SK-N-SH (cell line): ENCODE measurements around the gene ASAP2. TPM values are rescaled to one million over a fixed set of nuclear protein-coding genes. Genes with fewer than 3 reads are reported as not detected.

Experiments
- CTCF ChIA-PET: fragments of 300-600, 350-600 bp; formaldehyde crosslinking; extraction: SDS; loops from one replicate; lab custom pipeline; 2021; lab: Yijun Ruan, JAX
- POLR2A ChIA-PET: fragments of 350-600 bp; sonication (Branson Sonifier 250); formaldehyde crosslinking; extraction: SDS; loops from one replicate; lab custom pipeline; 2020; ENCODE audit warnings: antibody characterized with exemption, inconsistent platforms; lab: Yijun Ruan, JAX
- DNase-seq: peaks from one replicate; pipeline ENCODE4 v3.0.0; 2012
- H2AFZ ChIP-seq: fragments of 200-600 bp; sonication (generic); 2 replicates; pipeline ENCODE4 v1.8.1; 2016; ENCODE audit warnings: antibody characterized with exemption, mild to moderate bottlenecking, low read depth
- H3F3A ChIP-seq: fragments of 200-600 bp; sonication (generic); replicated peaks from 2 replicates; pipeline ENCODE3; 2016; ENCODE audit warnings: antibody characterized with exemption, mild to moderate bottlenecking; ENCODE audit not compliant: insufficient read depth
- H3K27ac ChIP-seq, 2 experiments: fragments of 200-500 bp in 1 of 2; fragments of 200-600 bp in 1 of 2; sonication (Bioruptor generic) in 1 of 2; sonication (generic), shearing (Covaris generic) in 1 of 2; 2 replicates each; pipeline versions ENCODE4 v1.5.1 to v1.6.1; 2014 to 2016; ENCODE audit warnings: low read depth in 2 of 2, inconsistent platforms in 1 of 2, low read length in 1 of 2, mild to moderate bottlenecking in 1 of 2, mixed read lengths in 1 of 2
- H3K27me3 ChIP-seq: fragments of 200-600 bp; sonication (generic), shearing (Covaris generic); 2 replicates; pipeline ENCODE4 v1.6.1; 2016; ENCODE audit warnings: mixed run types; ENCODE audit not compliant: insufficient read depth
- H3K36me3 ChIP-seq, 2 experiments: fragments of 200-500 bp in 1 of 2; fragments of 200-600 bp in 1 of 2; sonication (Bioruptor generic) in 1 of 2; sonication (generic) in 1 of 2; replicated peaks in 1 of 2; 2 replicates each; pipeline versions ENCODE3 to v1.5.1; 2014 to 2016; ENCODE audit warnings: low read length in 1 of 2, mild to moderate bottlenecking in 1 of 2; ENCODE audit not compliant: insufficient read depth in 2 of 2, control insufficient read depth in 1 of 2
- H3K4me1 ChIP-seq, 2 experiments: fragments of 200-500 bp in 1 of 2; fragments of 200-600 bp in 1 of 2; sonication (Bioruptor generic) in 1 of 2; sonication (generic), shearing (Covaris generic) in 1 of 2; 2 replicates each; pipeline versions ENCODE4 v1.5.1 to v1.6.1; 2014 to 2016; ENCODE audit warnings: low read depth in 1 of 2, low read length in 1 of 2, mixed run types in 1 of 2; ENCODE audit not compliant: insufficient read depth in 2 of 2, control insufficient read depth in 1 of 2
- H3K4me2 ChIP-seq: fragments of 200-600 bp; sonication (generic), shearing (Covaris generic); 2 replicates; pipeline ENCODE4 v1.6.1; 2017; ENCODE audit warnings: mixed run types
- H3K4me3 ChIP-seq, 2 experiments: fragments of 200-500 bp in 1 of 2; fragments of 200-600 bp in 1 of 2; sonication (Bioruptor generic) in 1 of 2; sonication (generic), shearing (Covaris generic) in 1 of 2; 2 replicates each; pipeline versions ENCODE4 v1.5.1 to v1.8.1; 2014 to 2016; ENCODE audit warnings: low read depth in 2 of 2, inconsistent platforms in 1 of 2, low read length in 1 of 2, mild to moderate bottlenecking in 1 of 2, mixed read lengths in 1 of 2, moderate library complexity in 1 of 2
- H3K79me2 ChIP-seq: fragments of 200-600 bp; sonication (generic); 2 replicates; pipeline ENCODE4 v1.8.1; 2017; ENCODE audit warnings: mild to moderate bottlenecking; ENCODE audit not compliant: insufficient read depth
- H3K9ac ChIP-seq: fragments of 200-600 bp; sonication (generic); 2 replicates; pipeline ENCODE4 v1.6.1; 2017; ENCODE audit warnings: mixed run types
- H3K9me2 ChIP-seq: fragments of 200-600 bp; sonication (generic); 2 replicates; pipeline ENCODE4 v1.6.1; 2017; ENCODE audit warnings: mixed run types
- H3K9me3 ChIP-seq: fragments of 200-600 bp; sonication (generic); 2 replicates; pipeline ENCODE4 v1.6.1; 2017; ENCODE audit warnings: mixed run types, mild to moderate bottlenecking, moderate library complexity
- H4K20me1 ChIP-seq: fragments of 200-600 bp; sonication (generic); 2 replicates; pipeline ENCODE4 v1.6.1; 2017; ENCODE audit warnings: mild to moderate bottlenecking, mixed run types; ENCODE audit not compliant: insufficient read depth
- CHD2 ChIP-seq: fragments of 150-350 bp; IDR thresholded peaks from 2 replicates; pipeline ENCODE4 v1.6.1; 2018; ENCODE audit warnings: low read length; ENCODE audit not compliant: partially characterized antibody
- EP300 ChIP-seq, 2 experiments: IDR thresholded peaks; 2 replicates each; pipeline versions ENCODE4 v1.4.0 to v1.6.1; 2012; ENCODE audit warnings: borderline replicate concordance in 1 of 2, low read depth in 1 of 2, low read length in 1 of 2
- EZH2phosphoT487 ChIP-seq: fragments of 200-600 bp; sonication (generic); IDR thresholded peaks from 2 replicates; pipeline ENCODE4 v1.6.1; 2017; ENCODE audit warnings: low read depth, mixed run types, mild to moderate bottlenecking, antibody characterized with exemption, moderate library complexity, borderline replicate concordance
- GATA2 ChIP-seq: sonication (generic); formaldehyde crosslinking; IDR thresholded peaks from 2 replicates; pipeline ENCODE4 v1.5.0; 2020; ENCODE audit warnings: mild to moderate bottlenecking, missing genetic modification reagents
- JUND ChIP-seq: IDR thresholded peaks from 2 replicates; pipeline ENCODE4 v1.4.0; 2012
- MEF2A ChIP-seq: IDR thresholded peaks from 2 replicates; pipeline ENCODE4 v1.4.0; 2012; ENCODE audit warnings: low read depth, borderline replicate concordance
- MXI1 ChIP-seq: IDR thresholded peaks from 2 replicates; pipeline ENCODE4 v1.6.1; 2012; ENCODE audit warnings: mild to moderate bottlenecking, low read depth, low read length, improper control_type of control experiment
- NFIC ChIP-seq: IDR thresholded peaks from 2 replicates; pipeline ENCODE4 v1.4.0; 2012; ENCODE audit warnings: borderline replicate concordance
- NRF1 ChIP-seq: IDR thresholded peaks from 2 replicates; pipeline ENCODE4 v1.6.1; 2012; ENCODE audit warnings: low read depth, mild to moderate bottlenecking, low read length
- POLR2AphosphoS5 ChIP-seq: IDR thresholded peaks from 2 replicates; pipeline ENCODE4 v1.6.1; 2012; ENCODE audit warnings: low read depth, low read length
- RAD21 ChIP-seq: IDR thresholded peaks from 2 replicates; pipeline ENCODE4 v1.6.1; 2012; ENCODE audit warnings: mild to moderate bottlenecking, low read length
- RCOR1 ChIP-seq: fragments of 150-350 bp; IDR thresholded peaks from 2 replicates; pipeline ENCODE4 v1.6.1; 2017; ENCODE audit warnings: antibody characterized with exemption, low read length
- RFX5 ChIP-seq: IDR thresholded peaks from 2 replicates; pipeline ENCODE4 v1.6.1; 2012; ENCODE audit warnings: mild to moderate bottlenecking, improper control_type of control experiment, low read length
- RXRA ChIP-seq: IDR thresholded peaks from 2 replicates; pipeline ENCODE4 v1.4.0; 2012; ENCODE audit warnings: low read depth, mild to moderate bottlenecking, borderline replicate concordance
- SIN3A ChIP-seq: IDR thresholded peaks from 2 replicates; pipeline ENCODE4 v1.6.1; 2012; ENCODE audit warnings: low read depth, mild to moderate bottlenecking, low read length, moderate library complexity, borderline replicate concordance
- SMC3 ChIP-seq: IDR thresholded peaks from 2 replicates; pipeline ENCODE4 v1.6.1; 2012; ENCODE audit warnings: low read depth, low read length, improper control_type of control experiment
- TAF1 ChIP-seq: IDR thresholded peaks from 2 replicates; pipeline ENCODE4 v1.6.1; 2012; ENCODE audit warnings: low read depth, mild to moderate bottlenecking, low read length, moderate library complexity, borderline replicate concordance
- YY1 ChIP-seq: IDR thresholded peaks from 2 replicates; pipeline ENCODE4 v1.4.0; 2012; ENCODE audit warnings: low read depth, mild to moderate bottlenecking
- WGBS: methylation state at CpG from one replicate; pipeline ENCODE4 v1.1.6; 2017; ENCODE audit warnings: low lambda C conversion rate; 5-methylcytosine and 5-hydroxymethylcytosine counted together
- polyA plus RNA-seq, 3 experiments: library from polyadenylated mRNA; depleted of rRNA; stranded (reverse); fragments of >200 nt; gene quantifications; 2 replicates each; pipeline ENCODE4 v1.2.3, GENCODE V29; 2012
- TF ChIP-seq, protein P1 (sequence below): IDR thresholded peaks from 2 replicates; pipeline ENCODE4 v1.6.1; 2012; ENCODE audit warnings: mild to moderate bottlenecking, low read depth, low read length, moderate library complexity
- TF ChIP-seq, protein P2 (sequence below): fragments of 150-350 bp; IDR thresholded peaks from 2 replicates; pipeline ENCODE4 v1.6.1; 2016; ENCODE audit warnings: mild to moderate bottlenecking, low read depth, low read length

Gene ASAP2
- polyA plus RNA-seq, 1 of the 3 experiments (the other 2 are of a cell fraction), result 37.9 TPM

- CTCF ChIA-PET, result no interaction called here
- H3K36me3 ChIP-seq, result peaks cover 24 to 33% of the 10 kb centered on the region in 2 experiments
- WGBS, result 82% methylated on average over 3 of the region's 3 CpGs
- H3K4me1 ChIP-seq, result peaks cover 13 to 17% of the 10 kb centered on the region in 2 experiments; a peak in 3 of 4 replicates
- no peak overlapping the region for H3K4me3 ChIP-seq
- H3K9me2 ChIP-seq, result no peaks in the 10 kb centered on the region
- H3F3A ChIP-seq, result peaks cover under 1% of the 10 kb centered on the region
- H3K27ac ChIP-seq, result no peak overlapping the region
- TF ChIP-seq NFIC, result no peak
- no peak for TF ChIP-seq SMC3
- TF ChIP-seq RAD21, result no peak
- TF ChIP-seq YY1, result no peak
- TF ChIP-seq JUND, result no peak
- no peak for TF ChIP-seq GATA2 (CRISPR knock-in tag)
- no peak for TF ChIP-seq CHD2
- no peak for TF ChIP-seq SIN3A
- TF ChIP-seq EZH2phosphoT487, result no peak
- TF ChIP-seq RFX5, result no peak
- TF ChIP-seq MXI1, result no peak
- TF ChIP-seq TAF1, result no peak
- TF ChIP-seq RCOR1, result no peak
- TF ChIP-seq RXRA, result no peak
- TF ChIP-seq, all 33 proteins: peak for 0
- no peak overlapping the region for H3K9ac ChIP-seq
- peaks cover 21% of the 10 kb centered on the region for H4K20me1 ChIP-seq
- no peak overlapping the region for H2AFZ ChIP-seq
- POLR2A ChIA-PET, result no interaction called here
- peaks cover 99% of the 10 kb centered on the region for H3K79me2 ChIP-seq
- no peak for DNase-seq
- H3K4me2 ChIP-seq, result no peak overlapping the region
- no peaks in the 10 kb centered on the region for H3K27me3 ChIP-seq
- H3K9me3 ChIP-seq, result no peaks in the 10 kb centered on the region
Observed at GRCh38 chr2:9417725-9418124, 211.1 kb downstream of the ASAP2 start.

DNA sequence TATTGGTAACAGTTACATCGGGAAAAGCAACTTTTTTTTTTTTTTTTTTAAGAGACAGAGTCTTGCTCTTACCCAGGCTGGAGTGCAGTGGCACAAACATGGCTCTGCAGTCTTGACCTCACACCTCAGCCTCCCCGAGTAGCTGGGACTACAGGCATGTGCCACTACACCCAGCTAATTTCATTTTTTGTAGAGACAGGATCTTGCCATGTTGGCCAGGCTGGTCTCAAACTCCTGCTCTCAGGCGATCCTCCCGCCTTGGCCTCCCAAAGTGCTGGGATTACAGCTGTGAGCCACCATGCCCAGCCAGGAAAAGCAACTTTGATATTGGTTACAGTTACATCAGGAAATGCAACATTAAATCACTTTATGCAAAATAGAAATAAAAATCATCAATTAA is 212.1 kb downstream of the ASAP2 start:
- Histone ChIP-seq H3K4me1 (peaks cover 13 to 17% of the 10 kb centered on the region in 2 experiments; a peak in 3 of 4 replicates), H3F3A (no peaks in the 10 kb centered on the region), H3K79me2 (peaks cover 94% of the 10 kb centered on the region), H3K36me3 (peaks cover 24 to 31% of the 10 kb centered on the region in 2 experiments), H3K27me3 (no peaks in the 10 kb centered on the region), H2AFZ (no peak overlapping the region), H3K4me3 (no peak overlapping the region), H3K4me2 (no peak overlapping the region), H3K9me3 (no peaks in the 10 kb centered on the region), H4K20me1 (peaks cover 21% of the 10 kb centered on the region), H3K9ac (no peak overlapping the region), H3K9me2 (no peaks in the 10 kb centered on the region), H3K27ac (no peak overlapping the region)
- no peak for DNase-seq
- CTCF ChIA-PET, result interaction anchor here (0.7 kb wide), 1 partner anchor 279 kb away, joined by 3 read pairs; no protein-coding TSS in a partner anchor
- POLR2A ChIA-PET, result no interaction called here
- TF ChIP-seq TAF1, result no peak
- TF ChIP-seq RXRA, result no peak
- 90% methylated on average over 4 of the region's 4 CpGs for WGBS

- peaks cover 19 to 24% of the 10 kb centered on the region in 2 experiments for H3K36me3 ChIP-seq
- CTCF ChIA-PET, result no interaction called here
- TF ChIP-seq JUND (no peak), MEF2A (no peak), EP300 (IDR thresholded peaks at IDR 0.05; ENCODE audit: borderline replicate concordance in 1 of 2, low read depth in 1 of 2, low read length in 1 of 2) (no peak), CHD2 (no peak), POLR2AphosphoS5 (no peak), NRF1 (no peak), SMC3 (no peak)
- TF ChIP-seq, protein P1, sequence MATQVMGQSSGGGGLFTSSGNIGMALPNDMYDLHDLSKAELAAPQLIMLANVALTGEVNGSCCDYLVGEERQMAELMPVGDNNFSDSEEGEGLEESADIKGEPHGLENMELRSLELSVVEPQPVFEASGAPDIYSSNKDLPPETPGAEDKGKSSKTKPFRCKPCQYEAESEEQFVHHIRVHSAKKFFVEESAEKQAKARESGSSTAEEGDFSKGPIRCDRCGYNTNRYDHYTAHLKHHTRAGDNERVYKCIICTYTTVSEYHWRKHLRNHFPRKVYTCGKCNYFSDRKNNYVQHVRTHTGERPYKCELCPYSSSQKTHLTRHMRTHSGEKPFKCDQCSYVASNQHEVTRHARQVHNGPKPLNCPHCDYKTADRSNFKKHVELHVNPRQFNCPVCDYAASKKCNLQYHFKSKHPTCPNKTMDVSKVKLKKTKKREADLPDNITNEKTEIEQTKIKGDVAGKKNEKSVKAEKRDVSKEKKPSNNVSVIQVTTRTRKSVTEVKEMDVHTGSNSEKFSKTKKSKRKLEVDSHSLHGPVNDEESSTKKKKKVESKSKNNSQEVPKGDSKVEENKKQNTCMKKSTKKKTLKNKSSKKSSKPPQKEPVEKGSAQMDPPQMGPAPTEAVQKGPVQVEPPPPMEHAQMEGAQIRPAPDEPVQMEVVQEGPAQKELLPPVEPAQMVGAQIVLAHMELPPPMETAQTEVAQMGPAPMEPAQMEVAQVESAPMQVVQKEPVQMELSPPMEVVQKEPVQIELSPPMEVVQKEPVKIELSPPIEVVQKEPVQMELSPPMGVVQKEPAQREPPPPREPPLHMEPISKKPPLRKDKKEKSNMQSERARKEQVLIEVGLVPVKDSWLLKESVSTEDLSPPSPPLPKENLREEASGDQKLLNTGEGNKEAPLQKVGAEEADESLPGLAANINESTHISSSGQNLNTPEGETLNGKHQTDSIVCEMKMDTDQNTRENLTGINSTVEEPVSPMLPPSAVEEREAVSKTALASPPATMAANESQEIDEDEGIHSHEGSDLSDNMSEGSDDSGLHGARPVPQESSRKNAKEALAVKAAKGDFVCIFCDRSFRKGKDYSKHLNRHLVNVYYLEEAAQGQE, result no peak
- TF ChIP-seq, protein P2, sequence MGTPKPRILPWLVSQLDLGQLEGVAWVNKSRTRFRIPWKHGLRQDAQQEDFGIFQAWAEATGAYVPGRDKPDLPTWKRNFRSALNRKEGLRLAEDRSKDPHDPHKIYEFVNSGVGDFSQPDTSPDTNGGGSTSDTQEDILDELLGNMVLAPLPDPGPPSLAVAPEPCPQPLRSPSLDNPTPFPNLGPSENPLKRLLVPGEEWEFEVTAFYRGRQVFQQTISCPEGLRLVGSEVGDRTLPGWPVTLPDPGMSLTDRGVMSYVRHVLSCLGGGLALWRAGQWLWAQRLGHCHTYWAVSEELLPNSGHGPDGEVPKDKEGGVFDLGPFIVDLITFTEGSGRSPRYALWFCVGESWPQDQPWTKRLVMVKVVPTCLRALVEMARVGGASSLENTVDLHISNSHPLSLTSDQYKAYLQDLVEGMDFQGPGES, result no peak
Observed at GRCh38 chr2:9419541-9419940, 212.9 kb downstream of the ASAP2 start.

More at GRCh38 chr2:9419541-9419940, 212.9 kb downstream of the ASAP2 start:
- no peaks in the 10 kb centered on the region for H3K27me3 ChIP-seq
- H3F3A ChIP-seq, result no peaks in the 10 kb centered on the region
- no peak overlapping the region for H3K27ac ChIP-seq
- no peak overlapping the region for H2AFZ ChIP-seq
- DNase-seq, result no peak
- peaks cover 15 to 23% of the 10 kb centered on the region in 2 experiments; a peak in 3 of 4 replicates for H3K4me1 ChIP-seq
- H3K9me3 ChIP-seq, result no peaks in the 10 kb centered on the region
- 94% methylated on average over 3 of the region's 3 CpGs for WGBS
- H3K4me2 ChIP-seq, result no peak overlapping the region
- H3K79me2 ChIP-seq, result peaks cover 94% of the 10 kb centered on the region
- H3K9me2 ChIP-seq, result no peaks in the 10 kb centered on the region
- POLR2A ChIA-PET, result no interaction called here
- H4K20me1 ChIP-seq, result peaks cover 21% of the 10 kb centered on the region
- no peak overlapping the region for H3K4me3 ChIP-seq
- H3K9ac ChIP-seq, result no peak overlapping the region
